Measurements from ENCODE around the gene DISP2.
A peak's percentile ranks its signal among the peaks of the same experiment; 100 is the strongest.

Gene DISP2

GRCh38 chr15:40420793-40421192 is 62.8 kb downstream of the DISP2 start:
- H2AFZ ChIP-seq (ENCODE audit: low read depth, low read length, severe bottlenecking): no peak overlapping the region
- H4K20me1 ChIP-seq (ENCODE audit: low read depth, low read length): no peaks in the 10 kb centered on the region
- no peaks in the 10 kb centered on the region for H3K27me3 ChIP-seq (ENCODE audit: low read length)
- no peaks in the 10 kb centered on the region for H3K9me3 ChIP-seq (ENCODE audit: insufficient read depth, low read length)
- no peak overlapping the region for H3K9ac ChIP-seq (ENCODE audit: low read length)
- no peaks in the 10 kb centered on the region for H3K9me2 ChIP-seq (replicated peaks; ENCODE audit: insufficient read depth, low read length)
- no peaks in the 10 kb centered on the region for H3K79me2 ChIP-seq (ENCODE audit: insufficient read depth, low read length)
- H3F3A ChIP-seq (ENCODE audit: insufficient read depth): peaks cover 6% of the 10 kb centered on the region; the same call in 1 of the 2 replicates
- H3K27ac ChIP-seq (ENCODE audit: low read depth, low read length): no peak overlapping the region
- no peaks in the 10 kb centered on the region for H3K36me3 ChIP-seq (ENCODE audit: low read length)
- no peak overlapping the region for H3K4me2 ChIP-seq (ENCODE audit: low read depth, low read length, poor library complexity, severe bottlenecking)
- no peak overlapping the region for H3K4me3 ChIP-seq (ENCODE audit: insufficient read depth, low read length, poor library complexity, severe bottlenecking)
- TF ChIP-seq, protein P1, sequence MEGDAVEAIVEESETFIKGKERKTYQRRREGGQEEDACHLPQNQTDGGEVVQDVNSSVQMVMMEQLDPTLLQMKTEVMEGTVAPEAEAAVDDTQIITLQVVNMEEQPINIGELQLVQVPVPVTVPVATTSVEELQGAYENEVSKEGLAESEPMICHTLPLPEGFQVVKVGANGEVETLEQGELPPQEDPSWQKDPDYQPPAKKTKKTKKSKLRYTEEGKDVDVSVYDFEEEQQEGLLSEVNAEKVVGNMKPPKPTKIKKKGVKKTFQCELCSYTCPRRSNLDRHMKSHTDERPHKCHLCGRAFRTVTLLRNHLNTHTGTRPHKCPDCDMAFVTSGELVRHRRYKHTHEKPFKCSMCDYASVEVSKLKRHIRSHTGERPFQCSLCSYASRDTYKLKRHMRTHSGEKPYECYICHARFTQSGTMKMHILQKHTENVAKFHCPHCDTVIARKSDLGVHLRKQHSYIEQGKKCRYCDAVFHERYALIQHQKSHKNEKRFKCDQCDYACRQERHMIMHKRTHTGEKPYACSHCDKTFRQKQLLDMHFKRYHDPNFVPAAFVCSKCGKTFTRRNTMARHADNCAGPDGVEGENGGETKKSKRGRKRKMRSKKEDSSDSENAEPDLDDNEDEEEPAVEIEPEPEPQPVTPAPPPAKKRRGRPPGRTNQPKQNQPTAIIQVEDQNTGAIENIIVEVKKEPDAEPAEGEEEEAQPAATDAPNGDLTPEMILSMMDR (IDR thresholded peaks at IDR 0.05; ENCODE audit: insufficient read depth, low read length, poor library complexity, severe bottlenecking): no peak
- no peak for TF ChIP-seq EZH2phosphoT487 (conservative IDR thresholded peaks at IDR 0.05; ENCODE audit: low read length)

- Histone ChIP-seq H3K36me3 (ENCODE audit: low read length) (no peaks in the 10 kb centered on the region), H3K79me2 (ENCODE audit: insufficient read depth, low read length) (no peaks in the 10 kb centered on the region), H3K27ac (ENCODE audit: low read depth, low read length) (no peak overlapping the region), H3K27me3 (ENCODE audit: low read length) (no peaks in the 10 kb centered on the region), H3K4me2 (ENCODE audit: low read depth, low read length, poor library complexity, severe bottlenecking) (peak overlapping the region; percentile 20), H3K4me3 (ENCODE audit: insufficient read depth, low read length, poor library complexity, severe bottlenecking) (no peak overlapping the region), H4K20me1 (ENCODE audit: low read depth, low read length) (no peaks in the 10 kb centered on the region), H3F3A (ENCODE audit: insufficient read depth) (peaks cover 6% of the 10 kb centered on the region; the same call in 1 of the 2 replicates), H3K9me3 (ENCODE audit: insufficient read depth, low read length) (no peaks in the 10 kb centered on the region), H3K9ac (ENCODE audit: low read length) (no peak overlapping the region), H2AFZ (ENCODE audit: low read depth, low read length, severe bottlenecking) (no peak overlapping the region), H3K9me2 (replicated peaks; ENCODE audit: insufficient read depth, low read length) (no peaks in the 10 kb centered on the region)
- TF ChIP-seq EZH2phosphoT487 (conservative IDR thresholded peaks at IDR 0.05; ENCODE audit: low read length): no peak
- TF ChIP-seq, protein P1 (IDR thresholded peaks at IDR 0.05; ENCODE audit: insufficient read depth, low read length, poor library complexity, severe bottlenecking): peak; percentile 88
Measured at GRCh38 chr15:40421246-40422157, 63.5 kb downstream of the DISP2 start.

DNA sequence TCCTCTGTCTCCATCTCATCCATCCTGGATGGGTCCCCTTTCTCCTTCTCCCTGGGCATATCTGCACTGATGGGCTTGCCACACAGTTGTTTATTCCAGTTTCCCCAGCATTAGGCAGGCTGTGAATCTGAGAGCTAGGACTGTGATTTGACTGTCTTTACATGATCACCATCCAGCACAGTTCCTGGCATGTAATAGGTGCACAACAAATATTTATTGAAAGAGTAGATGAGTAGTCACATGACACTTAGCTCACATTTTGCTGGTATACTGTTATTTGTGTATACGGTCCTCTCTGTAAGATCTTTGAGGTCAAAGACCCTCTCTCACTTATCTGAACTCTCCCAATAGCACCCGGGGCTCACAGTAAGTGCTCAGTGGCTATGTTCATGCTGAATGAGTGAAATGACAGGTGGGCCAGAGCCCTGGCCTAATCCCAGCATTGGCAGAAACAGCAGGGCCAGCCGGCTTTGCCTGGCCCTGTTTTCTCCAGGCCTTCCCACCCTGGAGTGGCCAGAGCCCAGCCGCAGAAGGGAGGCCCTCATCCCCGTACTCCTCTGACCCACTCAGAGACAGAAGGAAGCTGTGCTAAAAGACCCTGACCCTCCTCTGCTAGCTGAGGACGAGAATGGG is 66.6 kb downstream of the DISP2 start:
- H4K20me1 ChIP-seq (ENCODE audit: low read depth, low read length): no peaks in the 10 kb centered on the region
- H2AFZ ChIP-seq (ENCODE audit: low read depth, low read length, severe bottlenecking): no peak overlapping the region
- H3K9me2 ChIP-seq (replicated peaks; ENCODE audit: insufficient read depth, low read length): no peaks in the 10 kb centered on the region
- no peak overlapping the region for H3K4me2 ChIP-seq (ENCODE audit: low read depth, low read length, poor library complexity, severe bottlenecking)
- no peak overlapping the region for H3K9ac ChIP-seq (ENCODE audit: low read length)
- H3K9me3 ChIP-seq (ENCODE audit: insufficient read depth, low read length): no peaks in the 10 kb centered on the region
- H3K79me2 ChIP-seq (ENCODE audit: insufficient read depth, low read length): no peaks in the 10 kb centered on the region
- no peaks in the 10 kb centered on the region for H3K36me3 ChIP-seq (ENCODE audit: low read length)
- no peak overlapping the region for H3K4me3 ChIP-seq (ENCODE audit: insufficient read depth, low read length, poor library complexity, severe bottlenecking)
- no peak overlapping the region for H3K27ac ChIP-seq (ENCODE audit: low read depth, low read length)
- no peaks in the 10 kb centered on the region for H3K27me3 ChIP-seq (ENCODE audit: low read length)
- TF ChIP-seq EZH2phosphoT487 (conservative IDR thresholded peaks at IDR 0.05; ENCODE audit: low read length): no peak
- TF ChIP-seq, protein P1 (IDR thresholded peaks at IDR 0.05; ENCODE audit: insufficient read depth, low read length, poor library complexity, severe bottlenecking): no peak
- H3F3A ChIP-seq (ENCODE audit: insufficient read depth): peaks cover 6% of the 10 kb centered on the region; the same call in 1 of the 2 replicates
